Tibial nerve (tissue), 3 donors: Measurements from ENCODE around the gene KIF13A.

ENCODE experiments used
- POLR2A ChIP-seq, 2 donors: fragments of 450-650 bp; IDR thresholded peaks; one replicate each; pipeline ENCODE4 v1.6.1; 2017; ENCODE audit warnings: antibody characterized with exemption in 2 of 2, mild to moderate bottlenecking in 2 of 2, moderate library complexity in 2 of 2
- TF ChIP-seq, protein P1 (sequence below), 5 experiments: fragments of 200-600 bp in 3 of 5; fragments of 450-650 bp in 2 of 5; sonication (generic) in 3 of 5; IDR thresholded peaks; one replicate each; pipeline ENCODE4 v1.5.1; 2016 to 2019; ENCODE audit warnings: antibody characterized with exemption in 5 of 5, mild to moderate bottlenecking in 3 of 5, moderate library complexity in 2 of 5

DNA sequence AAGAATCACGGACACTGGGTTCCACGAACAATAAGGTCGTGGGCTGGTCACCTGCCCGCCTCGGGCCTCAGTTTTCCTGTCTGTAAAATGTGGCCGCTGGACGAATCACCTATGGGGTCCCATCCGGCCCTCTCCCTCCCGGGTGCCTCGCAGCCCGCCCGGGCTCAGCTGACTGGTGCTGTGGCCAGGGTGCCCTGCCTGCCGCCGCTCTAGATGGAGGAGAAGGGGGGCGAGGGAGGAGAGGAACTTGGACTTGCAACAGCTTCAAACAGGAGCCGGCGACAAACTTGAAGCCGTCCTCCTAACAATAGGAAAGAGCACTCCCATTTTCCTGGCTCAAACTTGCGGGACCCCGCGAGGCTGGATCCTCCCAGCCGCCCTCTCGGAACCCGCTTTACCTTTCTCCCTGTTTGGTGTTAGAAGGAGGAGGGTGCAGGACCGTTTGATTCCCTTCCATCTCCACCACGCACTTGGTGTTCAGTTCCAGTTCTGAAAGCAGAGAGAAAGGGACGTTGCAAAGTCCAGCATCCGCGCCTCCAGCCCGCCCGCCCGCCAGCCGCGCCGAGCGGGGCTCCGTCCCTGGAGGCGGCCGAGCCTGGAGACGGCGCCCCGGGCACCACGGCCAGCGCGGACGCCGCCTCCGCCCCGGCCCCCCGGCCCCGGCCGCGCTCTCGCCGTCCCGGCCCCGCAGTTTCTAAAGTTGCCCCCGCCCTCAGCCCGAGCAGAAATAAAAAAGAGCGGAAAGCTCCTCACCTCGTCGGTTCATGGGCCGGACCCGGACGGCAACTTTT is 584 bp downstream of the KIF13A start:
- TF ChIP-seq, protein P1, sequence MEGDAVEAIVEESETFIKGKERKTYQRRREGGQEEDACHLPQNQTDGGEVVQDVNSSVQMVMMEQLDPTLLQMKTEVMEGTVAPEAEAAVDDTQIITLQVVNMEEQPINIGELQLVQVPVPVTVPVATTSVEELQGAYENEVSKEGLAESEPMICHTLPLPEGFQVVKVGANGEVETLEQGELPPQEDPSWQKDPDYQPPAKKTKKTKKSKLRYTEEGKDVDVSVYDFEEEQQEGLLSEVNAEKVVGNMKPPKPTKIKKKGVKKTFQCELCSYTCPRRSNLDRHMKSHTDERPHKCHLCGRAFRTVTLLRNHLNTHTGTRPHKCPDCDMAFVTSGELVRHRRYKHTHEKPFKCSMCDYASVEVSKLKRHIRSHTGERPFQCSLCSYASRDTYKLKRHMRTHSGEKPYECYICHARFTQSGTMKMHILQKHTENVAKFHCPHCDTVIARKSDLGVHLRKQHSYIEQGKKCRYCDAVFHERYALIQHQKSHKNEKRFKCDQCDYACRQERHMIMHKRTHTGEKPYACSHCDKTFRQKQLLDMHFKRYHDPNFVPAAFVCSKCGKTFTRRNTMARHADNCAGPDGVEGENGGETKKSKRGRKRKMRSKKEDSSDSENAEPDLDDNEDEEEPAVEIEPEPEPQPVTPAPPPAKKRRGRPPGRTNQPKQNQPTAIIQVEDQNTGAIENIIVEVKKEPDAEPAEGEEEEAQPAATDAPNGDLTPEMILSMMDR (IDR thresholded peaks at IDR 0.05): no peak
- peak in 1 of 2 donors; percentile 28 for TF ChIP-seq POLR2A (IDR thresholded peaks at IDR 0.05)
